SKM-1 treated with dmso at 0.1 percent for 144 hours (cell line): ENCODE measurements around the gene WASF3.

Experiments
- DNase-seq: peaks from one replicate; lab custom pipeline; 2025; ENCODE audit not compliant: unreplicated experiment; lab: John Stamatoyannopoulos, UW

Gene WASF3

GRCh38 chr13:26541678-26542568 is 15.6 kb upstream of the WASF3 start:
- DNase-seq: no peak

GRCh38 chr13:26544707-26545106 is 12.8 kb upstream of the WASF3 start:
- no peak for DNase-seq

- no peak for DNase-seq
Measured at GRCh38 chr13:26548205-26548765, 9.2 kb upstream of the WASF3 start.

GRCh38 chr13:26549713-26550112 is 7.8 kb upstream of the WASF3 start:
- DNase-seq: no peak

GRCh38 chr13:26551255-26551860 is 6.1 kb upstream of the WASF3 start:
- DNase-seq: no peak

- no peak for DNase-seq
Measured at GRCh38 chr13:26555413-26555812, 2.1 kb upstream of the WASF3 start.

- no peak for DNase-seq
Measured at GRCh38 chr13:26557051-26557392, 461 bp upstream of the WASF3 start.

GRCh38 chr13:26558074-26558805 is 757 bp downstream of the WASF3 start:
- DNase-seq: peak; percentile 11

- no peak for DNase-seq
Measured at GRCh38 chr13:26558987-26559386, 1.5 kb downstream of the WASF3 start.

- no peak for DNase-seq
Measured at GRCh38 chr13:26560456-26560855, 3.0 kb downstream of the WASF3 start.

- DNase-seq: no peak
Measured at GRCh38 chr13:26561067-26561466, 3.6 kb downstream of the WASF3 start.

- DNase-seq: no peak
Measured at GRCh38 chr13:26561651-26562511, 4.4 kb downstream of the WASF3 start.

GRCh38 chr13:26562512-26562890 is 5.0 kb downstream of the WASF3 start:
- DNase-seq: no peak

- DNase-seq: no peak
Measured at GRCh38 chr13:26563713-26564112, 6.2 kb downstream of the WASF3 start.

GRCh38 chr13:26568132-26568815 is 10.8 kb downstream of the WASF3 start:
- no peak for DNase-seq

GRCh38 chr13:26571518-26571917 is 14.0 kb downstream of the WASF3 start:
- DNase-seq: no peak

- no peak for DNase-seq
Measured at GRCh38 chr13:26575244-26575643, 17.8 kb downstream of the WASF3 start.

GRCh38 chr13:26579580-26579979 is 22.1 kb downstream of the WASF3 start:
- no peak for DNase-seq

- no peak for DNase-seq
Measured at GRCh38 chr13:26583662-26584061, 26.2 kb downstream of the WASF3 start.

GRCh38 chr13:26584713-26585112 is 27.2 kb downstream of the WASF3 start:
- no peak for DNase-seq
